HG02763 (cell line): ENCODE measurements around the gene ROR1.

ENCODE experiments used
- ATAC-seq: cut with Tn5 transposase; IDR thresholded peaks from one replicate; pipeline ENCODE4 v1.9.1; 2021; ENCODE audit warnings: mild to moderate bottlenecking, moderate library complexity; ENCODE audit not compliant: unreplicated experiment

Gene ROR1

DNA sequence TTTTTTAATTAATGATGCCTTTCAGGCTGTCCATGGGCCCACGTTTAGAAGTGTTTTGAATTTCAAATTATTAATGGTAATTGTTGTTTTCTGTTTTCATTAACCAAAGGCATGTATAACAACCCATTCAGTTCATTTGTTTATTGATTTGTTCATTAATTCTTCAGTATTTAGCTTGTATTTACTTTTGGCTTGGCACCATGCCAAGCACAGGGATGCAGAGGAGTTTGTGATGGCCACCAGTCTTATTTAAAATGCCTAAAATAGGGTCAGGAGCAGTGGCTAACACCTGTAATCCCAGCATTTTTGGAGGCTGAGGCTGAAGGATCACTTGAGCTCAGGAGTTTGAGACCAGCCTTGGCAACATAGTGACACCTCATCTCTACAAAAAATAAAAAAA lies 75.3 kb downstream of the ROR1 start:
- no peak for ATAC-seq

DNA sequence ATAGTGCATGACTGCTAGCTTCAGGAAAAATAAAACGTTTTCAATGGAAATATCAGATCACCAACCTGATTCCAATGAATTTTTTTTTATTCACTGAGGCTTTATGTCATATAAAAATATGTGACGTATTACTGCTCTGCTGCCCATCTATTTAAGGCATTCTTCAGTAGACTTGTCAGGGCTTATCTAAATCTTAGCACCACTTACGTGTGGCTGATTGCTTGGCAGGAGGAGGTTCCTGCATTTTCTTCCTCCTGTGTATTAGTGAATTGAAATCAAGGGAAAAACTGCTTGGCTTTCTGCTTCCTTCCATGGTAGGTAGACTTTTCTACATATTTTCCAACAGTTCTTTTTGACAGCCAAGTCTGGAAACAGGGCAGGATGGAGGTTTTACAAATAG lies 80.3 kb downstream of the ROR1 start:
- no peak for ATAC-seq

DNA sequence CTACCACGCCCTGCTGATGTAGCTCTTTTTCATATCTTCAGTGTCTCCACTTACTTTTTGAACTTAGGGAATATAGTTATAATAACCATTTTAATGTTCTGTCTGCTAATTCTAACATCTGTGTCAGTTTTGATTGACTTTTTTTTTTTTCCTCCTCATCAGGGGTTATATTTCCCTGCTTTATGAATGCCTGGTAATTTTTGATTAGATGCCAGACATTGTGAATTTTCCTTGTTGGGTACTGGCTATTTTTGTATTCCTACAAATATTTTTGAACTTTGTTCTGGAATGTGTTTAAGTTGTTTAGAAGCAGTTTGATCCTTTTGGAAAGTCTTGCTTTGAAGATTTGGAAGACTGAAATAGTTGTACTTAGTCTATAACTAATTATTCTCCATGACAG lies 82.1 kb downstream of the ROR1 start:
- ATAC-seq = no peak

GRCh38 chr1:63856924-63857323 lies 83.1 kb downstream of the ROR1 start:
- ATAC-seq = no peak

DNA sequence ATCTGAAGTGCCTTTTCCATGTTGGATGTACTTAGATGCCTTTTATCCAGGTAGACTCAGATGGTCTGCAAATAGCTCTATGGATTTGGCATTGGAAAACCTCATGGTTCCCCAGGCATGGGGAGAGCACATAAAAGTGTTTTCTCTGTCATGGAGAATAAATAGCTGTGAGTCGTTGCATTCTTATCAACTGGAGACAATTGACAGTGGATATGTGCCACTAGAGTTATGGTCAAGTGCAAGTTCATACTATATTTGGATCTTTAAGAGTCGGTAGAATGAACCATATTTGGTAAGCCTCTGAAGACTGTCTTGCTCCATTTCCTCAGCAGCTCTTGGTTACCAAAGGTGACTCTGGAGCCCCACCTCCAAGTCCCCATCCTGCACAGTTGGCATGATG lies 83.7 kb downstream of the ROR1 start:
- no peak for ATAC-seq

- no peak for ATAC-seq
Observed at GRCh38 chr1:63858153-63858552, 84.3 kb downstream of the ROR1 start.

DNA sequence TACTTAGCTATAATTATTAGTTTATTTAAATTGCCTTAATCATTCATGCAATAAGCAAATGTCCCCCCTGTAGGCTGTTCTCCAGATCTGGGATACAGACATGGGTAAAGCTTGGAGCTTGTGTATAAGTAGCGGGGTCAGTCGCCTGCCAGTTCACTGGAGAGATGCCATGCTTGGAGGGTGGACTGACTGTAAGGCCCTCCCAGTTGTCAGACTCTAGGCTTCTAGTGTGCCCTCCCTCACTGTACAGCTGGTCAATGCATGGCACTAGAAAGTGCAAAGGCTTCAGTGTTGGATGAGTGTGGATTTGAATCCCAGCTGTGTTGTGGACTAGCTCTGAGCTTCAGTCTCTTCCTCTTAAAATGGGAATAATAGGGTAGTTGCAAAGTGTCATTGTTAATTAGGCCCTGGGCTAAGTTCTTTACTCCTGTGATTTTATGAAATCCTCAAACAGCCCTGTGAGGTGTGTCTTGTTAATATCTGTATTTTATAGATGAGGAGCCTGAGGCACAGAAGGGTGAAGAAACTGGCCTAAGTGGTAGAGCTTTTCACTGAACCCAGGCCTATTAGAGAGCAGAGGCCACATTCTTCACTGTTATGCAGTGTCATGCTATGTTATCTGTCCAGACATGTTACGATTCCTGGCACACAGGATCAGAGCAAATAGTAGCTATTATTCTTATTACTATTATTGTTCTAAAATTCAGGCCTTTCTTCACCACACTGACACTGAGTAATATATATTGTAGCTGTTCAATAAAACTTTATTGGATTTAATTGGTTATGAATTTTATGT lies 85.9 kb downstream of the ROR1 start:
- ATAC-seq = no peak

DNA sequence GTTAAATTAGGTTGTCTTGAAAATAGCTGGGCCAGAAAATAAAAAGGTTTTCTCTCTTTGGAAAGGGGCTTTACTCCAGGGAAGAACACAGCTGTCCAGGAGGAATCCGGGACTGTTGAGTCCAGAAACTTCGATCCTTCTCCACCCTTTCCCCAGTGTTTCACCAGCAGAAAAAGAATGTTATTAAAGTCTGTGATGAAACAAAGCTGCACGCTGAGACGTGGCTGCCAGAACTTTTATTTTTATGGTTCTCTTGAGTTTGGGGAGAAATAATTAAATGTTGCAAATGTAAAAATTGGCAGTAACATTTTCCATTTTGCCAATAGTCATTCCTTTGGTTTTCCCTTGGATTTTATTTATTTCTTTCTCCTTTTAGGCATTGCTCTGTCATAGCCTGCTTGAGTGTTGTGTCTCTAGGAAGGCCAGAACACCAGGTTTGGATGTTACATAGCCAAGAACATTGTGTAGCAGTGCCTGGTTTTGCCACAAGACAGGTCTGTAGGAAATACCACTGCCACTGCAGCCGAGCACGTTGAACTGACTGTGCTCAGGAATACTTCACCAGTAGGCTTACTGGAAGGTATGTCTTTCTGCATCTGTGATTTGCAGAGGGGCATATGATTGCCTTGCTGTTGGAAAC lies 87.4 kb downstream of the ROR1 start:
- no peak for ATAC-seq

GRCh38 chr1:63863145-63863544 lies 89.3 kb downstream of the ROR1 start:
- no peak for ATAC-seq

DNA sequence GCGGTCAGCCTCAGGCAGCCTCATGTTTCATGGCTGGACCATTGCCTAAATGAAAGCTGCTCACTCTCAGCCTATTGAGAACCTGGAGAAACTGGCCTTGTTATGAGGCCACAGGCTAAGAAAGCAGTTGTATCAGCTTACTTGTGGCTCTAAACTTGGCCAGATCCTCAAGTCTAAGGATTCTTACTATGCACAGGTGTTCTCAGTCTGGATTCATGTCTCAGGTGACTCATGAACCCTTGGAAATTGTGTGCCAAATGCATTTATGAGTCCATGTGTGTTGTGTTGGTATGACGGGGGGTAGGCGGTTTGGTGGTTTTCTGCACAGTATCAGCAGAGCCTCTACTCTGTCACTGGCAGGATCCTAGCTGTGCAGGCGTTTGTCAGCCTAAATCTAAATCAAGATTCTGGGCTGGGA lies 90.4 kb downstream of the ROR1 start:
- no peak for ATAC-seq

DNA sequence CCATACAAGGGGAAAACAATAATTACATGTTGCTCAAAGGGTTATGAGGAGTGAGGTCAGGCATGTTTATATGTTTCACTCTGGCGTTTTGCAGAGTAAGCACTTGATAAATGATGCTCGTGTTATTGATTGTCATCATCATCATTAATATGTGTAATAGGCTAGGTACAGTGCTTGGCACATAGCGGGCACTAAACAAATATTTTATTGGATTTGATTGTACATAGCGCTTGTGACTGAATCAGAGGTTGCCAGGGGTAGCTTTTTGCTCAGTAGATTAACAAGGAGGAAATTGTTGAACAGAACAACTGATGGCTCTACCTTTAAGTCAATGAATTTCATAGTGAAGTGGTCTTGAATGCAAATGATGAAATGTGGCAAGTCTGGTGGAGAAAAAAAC lies 91.7 kb downstream of the ROR1 start:
- ATAC-seq = no peak

DNA sequence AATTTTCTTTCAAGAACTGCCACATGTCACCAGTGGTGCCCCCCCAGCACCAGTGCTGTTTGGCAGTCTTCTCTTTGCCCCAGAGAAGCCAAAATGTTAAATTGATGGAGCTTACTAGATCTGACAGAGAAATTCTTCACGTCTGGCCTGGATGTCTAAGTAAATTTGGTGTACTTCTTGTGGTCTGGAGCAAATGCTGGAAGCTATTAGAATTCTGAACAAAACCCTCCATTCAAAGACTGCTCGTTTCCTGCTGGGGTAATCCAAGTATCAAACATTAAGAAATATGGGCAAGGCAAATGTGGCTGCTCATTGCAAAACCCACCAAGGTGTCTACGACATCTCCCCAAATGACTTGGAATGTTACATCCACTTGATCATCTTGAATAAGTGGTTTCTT lies 92.3 kb downstream of the ROR1 start:
- ATAC-seq = no peak

DNA sequence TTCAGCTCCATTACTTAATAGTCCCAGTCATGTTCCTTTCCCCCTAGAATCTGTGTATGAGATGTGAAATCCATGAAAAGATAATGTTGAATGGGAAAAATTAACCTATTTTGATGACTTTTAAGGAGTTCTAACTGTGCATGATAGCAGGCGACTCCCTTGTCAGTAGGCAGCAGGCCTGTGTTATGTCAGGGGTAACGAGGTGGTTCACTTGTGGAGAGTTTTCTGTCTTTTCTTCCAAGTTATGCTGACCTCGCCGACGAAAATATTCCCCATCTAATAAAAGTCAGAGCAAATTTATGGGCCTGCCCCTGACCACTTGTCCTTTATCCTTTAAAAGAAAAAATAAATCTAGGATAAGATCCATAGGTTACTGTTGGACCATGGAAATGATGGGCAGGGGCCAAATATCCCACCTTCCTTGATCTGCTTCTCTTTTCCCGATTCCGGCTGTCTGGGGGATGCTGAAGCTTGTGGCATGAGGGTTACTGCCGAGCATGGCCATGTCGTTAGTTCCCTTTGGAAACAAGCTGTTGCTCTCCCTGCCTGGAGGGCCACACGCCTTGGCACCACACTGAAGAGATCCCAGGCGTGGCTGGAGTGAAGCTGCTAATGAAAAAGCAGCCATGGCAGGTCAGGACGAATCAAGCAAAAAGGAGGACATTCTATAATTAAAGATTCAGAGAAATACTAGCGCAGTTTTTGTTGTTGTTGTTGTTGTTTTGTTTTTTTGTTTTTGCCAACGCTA lies 93.8 kb downstream of the ROR1 start:
- ATAC-seq = no peak

GRCh38 chr1:63868268-63868781 lies 94.5 kb downstream of the ROR1 start:
- no peak for ATAC-seq

DNA sequence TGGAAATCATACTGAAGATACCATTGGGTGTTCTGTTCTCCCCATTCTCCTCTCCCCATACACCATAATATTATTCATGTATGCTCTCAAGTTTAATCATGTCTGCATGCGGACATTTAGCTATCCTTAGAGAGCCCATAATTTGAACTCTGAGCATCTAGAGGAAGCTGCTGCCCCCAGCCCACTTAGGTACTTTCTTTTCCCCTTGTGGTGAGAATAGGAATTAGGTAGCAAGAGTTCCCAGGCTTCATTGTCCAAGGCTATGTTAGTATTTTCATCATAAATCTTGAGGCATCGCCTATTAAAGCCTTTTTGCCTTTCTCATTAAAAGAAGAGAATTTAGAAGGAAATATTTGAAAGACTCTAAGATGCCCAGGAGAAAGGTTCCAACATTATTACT lies 96.3 kb downstream of the ROR1 start:
- no peak for ATAC-seq

DNA sequence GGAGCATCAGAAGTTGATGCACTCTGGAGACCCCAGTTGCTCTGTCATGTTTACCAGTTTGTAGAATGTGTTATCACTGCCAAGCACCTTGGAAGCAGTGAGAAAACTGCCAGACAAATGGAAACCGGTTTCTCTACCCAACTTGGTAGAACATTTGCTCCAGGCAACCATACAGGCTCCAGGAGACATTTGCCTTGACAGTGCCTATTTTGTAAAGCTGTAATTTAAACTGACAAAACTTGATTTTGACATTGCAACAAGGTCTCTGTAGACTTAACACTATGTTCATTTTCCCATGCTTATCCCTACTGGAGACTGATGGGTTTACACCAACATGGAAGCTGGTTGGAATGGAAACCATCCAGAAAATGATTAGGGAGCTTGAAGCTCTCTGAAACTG lies 97.6 kb downstream of the ROR1 start:
- no peak for ATAC-seq

- ATAC-seq = no peak
Observed at GRCh38 chr1:63873751-63874150, 99.9 kb downstream of the ROR1 start.

DNA sequence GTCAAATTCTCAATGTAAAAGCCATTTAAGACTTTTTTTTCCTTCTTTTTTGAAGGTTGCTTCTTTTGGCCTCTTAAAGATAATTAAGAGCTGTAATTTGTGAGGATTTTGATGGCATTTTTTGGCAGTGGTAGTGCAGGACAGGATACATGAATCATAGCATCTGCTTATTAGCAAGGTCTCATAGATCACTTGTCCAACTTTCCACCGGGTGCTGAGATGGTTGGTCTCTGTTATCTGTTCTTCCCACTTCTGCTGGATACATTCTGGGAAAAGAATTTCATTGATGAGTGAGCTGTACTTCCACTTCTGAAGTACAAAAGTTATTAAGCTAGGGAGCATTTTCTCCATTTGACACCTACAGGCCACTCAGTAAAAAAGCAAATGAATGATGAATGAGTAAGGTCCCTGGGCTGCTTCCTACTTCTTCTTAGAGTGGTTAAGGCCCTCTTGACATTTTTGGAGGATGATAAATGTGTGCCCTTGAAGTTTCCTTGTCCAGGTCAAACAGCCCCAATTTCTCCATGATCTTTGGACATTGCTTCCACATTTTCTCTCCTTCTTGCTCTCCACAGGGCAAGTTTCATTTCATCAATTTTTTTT lies 100.6 kb downstream of the ROR1 start:
- no peak for ATAC-seq

DNA sequence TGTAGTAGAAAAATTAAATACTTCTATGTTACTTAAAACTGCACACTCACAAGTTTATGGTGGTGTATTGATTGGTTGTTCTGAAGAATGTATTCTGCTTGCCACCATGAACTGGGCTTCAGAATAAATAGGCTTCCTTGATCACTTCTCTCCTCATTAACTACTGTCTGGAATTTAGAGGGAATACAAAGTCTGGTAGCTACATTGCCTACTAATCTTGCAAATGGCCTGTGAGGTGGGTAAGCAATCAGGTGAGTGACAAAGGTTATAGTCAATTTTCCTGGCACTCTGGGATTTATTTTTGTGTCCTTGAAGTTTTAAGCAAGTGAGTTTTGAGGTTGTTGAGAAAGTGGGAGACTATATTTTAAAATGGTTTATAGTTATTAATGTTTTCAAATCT lies 101.8 kb downstream of the ROR1 start:
- ATAC-seq = no peak

- ATAC-seq = no peak
Observed at GRCh38 chr1:63877021-63877767, 103.4 kb downstream of the ROR1 start.

DNA sequence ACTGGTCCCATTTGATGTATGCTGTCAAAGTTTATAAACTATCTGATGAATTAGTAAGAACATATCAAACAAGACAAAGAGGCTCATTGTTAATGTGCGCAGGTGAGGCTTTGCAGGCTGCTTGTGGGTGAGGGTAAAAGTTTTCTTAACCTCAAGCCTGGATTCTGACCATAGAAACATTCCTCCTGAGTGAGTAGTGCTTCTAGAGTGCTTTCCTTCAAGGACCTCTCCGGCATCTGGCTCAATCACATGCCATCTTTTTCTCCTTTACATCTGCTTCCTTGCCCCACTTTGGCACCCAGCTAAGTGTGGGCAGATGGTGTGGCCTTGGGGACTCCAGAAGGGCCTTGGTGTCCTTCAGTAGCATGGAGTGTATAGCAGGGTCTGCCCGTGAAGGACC lies 104.0 kb downstream of the ROR1 start:
- no peak for ATAC-seq
